GM13976 (cell line): ENCODE data around the gene TUBA4A.

Experiments used
- DNase-seq: peaks from one replicate; pipeline ENCODE4 v3.0.0; 2012; ENCODE audit warnings: low spot score
- CTCF ChIP-seq: IDR thresholded peaks from 2 replicates; pipeline ENCODE4 v1.5.1; 2012; ENCODE audit warnings: borderline replicate concordance, mild to moderate bottlenecking; ENCODE audit not compliant: insufficient read depth; ENCODE audit errors: extremely low read depth, missing control alignments, control extremely low read depth
- in situ Hi-C: fragments of 300-500 bp; cut with MboI; formaldehyde crosslinking; loops from one replicate; pipeline ENCODE4 v1.12.0; 2022; ENCODE audit warnings: low sequenced_read_pairs, mixed read lengths, inconsistent platforms; ENCODE audit not compliant: unreplicated experiment

The TUBA4A gene

GRCh38 chr2:219253753-219254589 lies at the start of gene TUBA4A:
TUBA4A (minus strand) TSS chr2:219253918; CDS start chr2:219253858, 60 bp downstream.
- DNase-seq, result peak; percentile 99
- TF ChIP-seq CTCF, result no peak
- in situ Hi-C loops, result no loop called here

- TF ChIP-seq CTCF, result no peak
- in situ Hi-C loops, result loop anchor here (25.0 kb wide), 1 partner anchor 265 kb away; the partner anchor contains the start of gene CFAP65
- DNase-seq, result no peak
Observed at GRCh38 chr2:219302412-219302968, 48.8 kb upstream of the TUBA4A start.

GRCh38 chr2:219300022-219300421 lies 46.3 kb upstream of the TUBA4A start:
- peak; percentile 26 for DNase-seq
- TF ChIP-seq CTCF, result no peak
- in situ Hi-C loops, result loop anchor here (25.0 kb wide), 1 partner anchor 263 kb away; the partner anchor contains the start of gene CFAP65

GRCh38 chr2:219299372-219299760 lies 45.6 kb upstream of the TUBA4A start:
- in situ Hi-C loops, result loop anchor here (25.0 kb wide), 1 partner anchor 137 kb away; the partner anchor contains the start of genes NHEJ1 and SLC23A3
- no peak for TF ChIP-seq CTCF
- peak; percentile 34 for DNase-seq

GRCh38 chr2:219298759-219299371 lies 45.1 kb upstream of the TUBA4A start:
- DNase-seq, result peak; percentile 96
- in situ Hi-C loops, result loop anchor here (25.0 kb wide), 1 partner anchor 137 kb away; the partner anchor contains the start of genes NHEJ1 and SLC23A3

More at GRCh38 chr2:219298759-219299371, 45.1 kb upstream of the TUBA4A start:
- peak; percentile 99 for TF ChIP-seq CTCF
